HepG2 (cell line): ENCODE measurements around the gene GNG12. TPM values are rescaled to one million over a fixed set of nuclear protein-coding genes. Genes with fewer than 3 reads are reported as not detected.

Experiments
- CREB1 ChIP-seq, 2 experiments: fragments of 450-650 bp in 1 of 2; IDR thresholded peaks; 2 replicates each; pipeline ENCODE4 v1.6.1; 2016 to 2017; ENCODE audit warnings: control low read depth in 1 of 2, mild to moderate bottlenecking in 1 of 2, missing compliant biosample characterization in 1 of 2, missing genetic modification characterization in 1 of 2
- DPF2 ChIP-seq: sonication (generic); formaldehyde crosslinking; IDR thresholded peaks from 2 replicates; pipeline ENCODE4 v1.4.0; 2020; ENCODE audit warnings: mild to moderate bottlenecking, low read depth, missing genetic modification reagents, borderline replicate concordance
- ETS1 ChIP-seq: sonication (generic); formaldehyde crosslinking; IDR thresholded peaks from 2 replicates; pipeline ENCODE4 v1.4.0; 2020; ENCODE audit warnings: missing genetic modification reagents
- GABPA ChIP-seq, 2 experiments: IDR thresholded peaks; 2 replicates each; pipeline ENCODE4 v1.6.1; 2011 to 2016; ENCODE audit warnings: low read depth in 2 of 2, low read length in 1 of 2, missing biosample characterization in 1 of 2, missing genetic modification characterization in 1 of 2
- KLF13 ChIP-seq: sonication (generic); formaldehyde crosslinking; IDR thresholded peaks from 2 replicates; pipeline ENCODE4 v1.4.0; 2020; ENCODE audit warnings: mild to moderate bottlenecking, missing genetic modification reagents
- MEF2D ChIP-seq: sonication (generic); formaldehyde crosslinking; IDR thresholded peaks from 2 replicates; pipeline ENCODE4 v1.5.1; 2020; ENCODE audit warnings: mild to moderate bottlenecking, missing genetic modification reagents
- PHF5A ChIP-seq: IDR thresholded peaks from one replicate; pipeline ENCODE4 v1.6.1; 2018; ENCODE audit warnings: low read depth, missing genetic modification reagents; ENCODE audit not compliant: unreplicated experiment
- PRMT3 ChIP-seq: sonication (generic); formaldehyde crosslinking; IDR thresholded peaks from 2 replicates; pipeline ENCODE4 v1.8.1; 2022; ENCODE audit warnings: low read depth, mild to moderate bottlenecking, moderate library complexity, missing genetic modification reagents, borderline replicate concordance
- RXRB ChIP-seq: IDR thresholded peaks from 2 replicates; pipeline ENCODE4 v1.6.1; 2016; ENCODE audit warnings: borderline replicate concordance, missing genetic modification reagents, missing compliant biosample characterization
- XBP1 ChIP-seq: sonication (generic); formaldehyde crosslinking; IDR thresholded peaks from 2 replicates; pipeline ENCODE4 v1.5.0; 2020; ENCODE audit warnings: missing genetic modification reagents
- ZNF10 ChIP-seq: sonication (generic); formaldehyde crosslinking; IDR thresholded peaks from 2 replicates; pipeline ENCODE4 v1.4.0; 2020; ENCODE audit warnings: mild to moderate bottlenecking, low read depth, missing genetic modification reagents, borderline replicate concordance
- ZNF3 ChIP-seq: IDR thresholded peaks from 2 replicates; pipeline ENCODE4 v1.7.0; 2017; ENCODE audit warnings: inconsistent platforms
- ZNF317 ChIP-seq: sonication (generic); formaldehyde crosslinking; IDR thresholded peaks from 2 replicates; pipeline ENCODE4 v1.5.0; 2020; ENCODE audit warnings: mild to moderate bottlenecking, missing genetic modification reagents
- ZNF367 ChIP-seq: sonication (generic); formaldehyde crosslinking; IDR thresholded peaks from 2 replicates; pipeline ENCODE4 v1.4.0; 2020; ENCODE audit warnings: missing genetic modification reagents, borderline replicate concordance
- ZNF484 ChIP-seq: sonication (generic); formaldehyde crosslinking; IDR thresholded peaks from 2 replicates; pipeline ENCODE4 v1.5.1; 2020; ENCODE audit warnings: mild to moderate bottlenecking, low read depth, missing genetic modification reagents, borderline replicate concordance
- ZSCAN30 ChIP-seq: sonication (generic); formaldehyde crosslinking; IDR thresholded peaks from 2 replicates; pipeline ENCODE4 v1.5.0; 2020; ENCODE audit warnings: mild to moderate bottlenecking, missing genetic modification reagents
- polyA plus RNA-seq, 8 experiments: library from polyadenylated mRNA; depleted of rRNA in 3 of 8; stranded (reverse) in 7 of 8; unstranded in 1 of 8; fragments of >200 nt; fragmentation: Illumina TruSeq in 4 of 8; extraction: Trizol in 4 of 8; gene quantifications; 2 replicates each; pipeline versions ENCODE4 v1.2.1 to v1.2.3, GENCODE V29; 2011 to 2016; ENCODE audit warnings: low read depth in 4 of 8, missing spikeins in 1 of 8, mixed read lengths in 1 of 8; ENCODE audit not compliant: insufficient read depth in 1 of 8
- total RNA-seq, 5 experiments: library from RNA; depleted of rRNA; stranded (reverse); fragments of >200 nt; fragmentation: Illumina TruSeq; extraction: Trizol; gene quantifications; 2 replicates each; pipeline ENCODE4 v1.2.3, GENCODE V29; 2016; ENCODE audit warnings: low read depth in 1 of 5
- TF ChIP-seq, protein P1 (sequence below): sonication (generic); formaldehyde crosslinking; IDR thresholded peaks from 2 replicates; pipeline ENCODE4 v1.8.0; 2022; ENCODE audit warnings: mild to moderate bottlenecking, missing genetic modification reagents, moderate library complexity
- TF ChIP-seq, protein P2 (sequence below): sonication (generic); formaldehyde crosslinking; IDR thresholded peaks from 2 replicates; pipeline ENCODE4 v1.5.1; 2020; ENCODE audit warnings: mild to moderate bottlenecking, missing genetic modification reagents, borderline replicate concordance
- TF ChIP-seq, protein P3 (sequence below): sonication (generic); formaldehyde crosslinking; IDR thresholded peaks from 2 replicates; pipeline ENCODE4 v1.4.0; 2020; ENCODE audit warnings: missing genetic modification reagents, mild to moderate bottlenecking, borderline replicate concordance

The GNG12 gene
- total and polyA plus RNA-seq, 2 of the 13 experiments (the other 11 are each of a cell fraction or from before 2014, with no cell fraction given) = 0.11 TPM

DNA sequence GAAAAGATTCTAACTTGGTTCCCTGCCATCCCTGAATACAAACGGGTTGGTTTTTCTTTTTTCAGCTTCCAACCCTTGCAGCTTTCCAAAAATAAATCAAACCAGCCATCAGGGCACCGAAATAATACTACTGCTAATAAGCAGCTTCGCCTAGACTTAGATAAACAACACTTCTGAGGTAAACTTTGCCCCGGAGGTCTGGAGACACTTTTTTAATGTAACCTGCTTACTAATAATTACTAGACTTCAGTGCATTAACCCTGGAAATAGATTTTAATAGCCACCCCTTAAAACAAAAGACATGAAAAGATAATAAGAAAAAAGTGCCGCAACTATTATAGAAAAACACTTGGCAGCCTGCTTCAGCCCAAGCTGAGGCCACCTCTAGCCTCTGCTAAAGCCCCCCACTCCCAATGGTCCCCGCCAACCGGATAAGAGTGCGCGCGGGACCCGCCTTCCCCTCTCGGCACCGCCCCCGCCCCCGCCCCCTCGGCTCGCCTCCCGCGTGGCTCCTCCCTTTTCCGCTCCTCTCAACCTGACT lies 148.7 kb downstream of the GNG12 start (continued):
- no peak for TF ChIP-seq XBP1 (CRISPR knock-in tag)
- TF ChIP-seq ZNF317 (CRISPR knock-in tag) = no peak
- no peak for TF ChIP-seq CREB1 (IDR thresholded peaks at IDR 0.05)
- no peak; the same call in 1 of the 2 replicates for TF ChIP-seq CREB1 (CRISPR knock-in tag; IDR thresholded peaks at IDR 0.05)
- no peak for TF ChIP-seq GABPA (IDR thresholded peaks at IDR 0.05; ENCODE audit: low read depth, low read length)
- peak; percentile 29 for TF ChIP-seq GABPA (CRISPR knock-in tag; IDR thresholded peaks at IDR 0.05; ENCODE audit: low read depth)
- no peak for TF ChIP-seq ZNF484 (CRISPR knock-in tag)
- no peak for TF ChIP-seq ZNF10 (CRISPR knock-in tag)
- TF ChIP-seq, protein P1, sequence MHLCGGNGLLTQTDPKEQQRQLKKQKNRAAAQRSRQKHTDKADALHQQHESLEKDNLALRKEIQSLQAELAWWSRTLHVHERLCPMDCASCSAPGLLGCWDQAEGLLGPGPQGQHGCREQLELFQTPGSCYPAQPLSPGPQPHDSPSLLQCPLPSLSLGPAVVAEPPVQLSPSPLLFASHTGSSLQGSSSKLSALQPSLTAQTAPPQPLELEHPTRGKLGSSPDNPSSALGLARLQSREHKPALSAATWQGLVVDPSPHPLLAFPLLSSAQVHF = no peak
- TF ChIP-seq ETS1 (CRISPR knock-in tag) = no peak
- no peak for TF ChIP-seq RXRB
- TF ChIP-seq, protein P2, sequence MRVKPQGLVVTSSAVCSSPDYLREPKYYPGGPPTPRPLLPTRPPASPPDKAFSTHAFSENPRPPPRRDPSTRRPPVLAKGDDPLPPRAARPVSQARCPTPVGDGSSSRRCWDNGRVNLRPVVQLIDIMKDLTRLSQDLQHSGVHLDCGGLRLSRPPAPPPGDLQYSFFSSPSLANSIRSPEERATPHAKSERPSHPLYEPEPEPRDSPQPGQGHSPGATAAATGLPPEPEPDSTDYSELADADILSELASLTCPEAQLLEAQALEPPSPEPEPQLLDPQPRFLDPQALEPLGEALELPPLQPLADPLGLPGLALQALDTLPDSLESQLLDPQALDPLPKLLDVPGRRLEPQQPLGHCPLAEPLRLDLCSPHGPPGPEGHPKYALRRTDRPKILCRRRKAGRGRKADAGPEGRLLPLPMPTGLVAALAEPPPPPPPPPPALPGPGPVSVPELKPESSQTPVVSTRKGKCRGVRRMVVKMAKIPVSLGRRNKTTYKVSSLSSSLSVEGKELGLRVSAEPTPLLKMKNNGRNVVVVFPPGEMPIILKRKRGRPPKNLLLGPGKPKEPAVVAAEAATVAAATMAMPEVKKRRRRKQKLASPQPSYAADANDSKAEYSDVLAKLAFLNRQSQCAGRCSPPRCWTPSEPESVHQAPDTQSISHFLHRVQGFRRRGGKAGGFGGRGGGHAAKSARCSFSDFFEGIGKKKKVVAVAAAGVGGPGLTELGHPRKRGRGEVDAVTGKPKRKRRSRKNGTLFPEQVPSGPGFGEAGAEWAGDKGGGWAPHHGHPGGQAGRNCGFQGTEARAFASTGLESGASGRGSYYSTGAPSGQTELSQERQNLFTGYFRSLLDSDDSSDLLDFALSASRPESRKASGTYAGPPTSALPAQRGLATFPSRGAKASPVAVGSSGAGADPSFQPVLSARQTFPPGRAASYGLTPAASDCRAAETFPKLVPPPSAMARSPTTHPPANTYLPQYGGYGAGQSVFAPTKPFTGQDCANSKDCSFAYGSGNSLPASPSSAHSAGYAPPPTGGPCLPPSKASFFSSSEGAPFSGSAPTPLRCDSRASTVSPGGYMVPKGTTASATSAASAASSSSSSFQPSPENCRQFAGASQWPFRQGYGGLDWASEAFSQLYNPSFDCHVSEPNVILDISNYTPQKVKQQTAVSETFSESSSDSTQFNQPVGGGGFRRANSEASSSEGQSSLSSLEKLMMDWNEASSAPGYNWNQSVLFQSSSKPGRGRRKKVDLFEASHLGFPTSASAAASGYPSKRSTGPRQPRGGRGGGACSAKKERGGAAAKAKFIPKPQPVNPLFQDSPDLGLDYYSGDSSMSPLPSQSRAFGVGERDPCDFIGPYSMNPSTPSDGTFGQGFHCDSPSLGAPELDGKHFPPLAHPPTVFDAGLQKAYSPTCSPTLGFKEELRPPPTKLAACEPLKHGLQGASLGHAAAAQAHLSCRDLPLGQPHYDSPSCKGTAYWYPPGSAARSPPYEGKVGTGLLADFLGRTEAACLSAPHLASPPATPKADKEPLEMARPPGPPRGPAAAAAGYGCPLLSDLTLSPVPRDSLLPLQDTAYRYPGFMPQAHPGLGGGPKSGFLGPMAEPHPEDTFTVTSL (CRISPR knock-in tag) = no peak
- TF ChIP-seq KLF13 (CRISPR knock-in tag) = no peak
- no peak for TF ChIP-seq ZNF3 (CRISPR knock-in tag)
- no peak for TF ChIP-seq ZNF367 (CRISPR knock-in tag)
- TF ChIP-seq, protein P3, sequence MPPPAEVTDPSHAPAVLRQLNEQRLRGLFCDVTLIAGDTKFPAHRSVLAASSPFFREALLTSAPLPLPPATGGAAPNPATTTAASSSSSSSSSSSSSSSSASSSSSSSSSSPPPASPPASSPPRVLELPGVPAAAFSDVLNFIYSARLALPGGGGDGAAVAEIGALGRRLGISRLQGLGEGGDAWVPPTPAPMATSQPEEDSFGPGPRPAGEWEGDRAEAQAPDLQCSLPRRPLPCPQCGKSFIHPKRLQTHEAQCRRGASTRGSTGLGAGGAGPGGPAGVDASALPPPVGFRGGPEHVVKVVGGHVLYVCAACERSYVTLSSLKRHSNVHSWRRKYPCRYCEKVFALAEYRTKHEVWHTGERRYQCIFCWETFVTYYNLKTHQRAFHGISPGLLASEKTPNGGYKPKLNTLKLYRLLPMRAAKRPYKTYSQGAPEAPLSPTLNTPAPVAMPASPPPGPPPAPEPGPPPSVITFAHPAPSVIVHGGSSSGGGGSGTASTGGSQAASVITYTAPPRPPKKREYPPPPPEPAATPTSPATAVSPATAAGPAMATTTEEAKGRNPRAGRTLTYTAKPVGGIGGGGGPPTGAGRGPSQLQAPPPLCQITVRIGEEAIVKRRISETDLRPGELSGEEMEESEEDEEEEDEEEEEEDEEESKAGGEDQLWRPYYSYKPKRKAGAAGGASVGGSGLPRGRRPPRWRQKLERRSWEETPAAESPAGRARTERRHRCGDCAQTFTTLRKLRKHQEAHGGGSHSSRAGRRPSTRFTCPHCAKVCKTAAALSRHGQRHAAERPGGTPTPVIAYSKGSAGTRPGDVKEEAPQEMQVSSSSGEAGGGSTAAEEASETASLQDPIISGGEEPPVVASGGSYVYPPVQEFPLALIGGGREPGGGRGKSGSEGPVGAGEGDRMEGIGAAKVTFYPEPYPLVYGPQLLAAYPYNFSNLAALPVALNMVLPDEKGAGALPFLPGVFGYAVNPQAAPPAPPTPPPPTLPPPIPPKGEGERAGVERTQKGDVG = no peak
- TF ChIP-seq ZSCAN30 (CRISPR knock-in tag) = no peak
- TF ChIP-seq PRMT3 (CRISPR knock-in tag) = no peak
- 0 out of 2 replicates have a peak, but pooled peaks have one; percentile 3 for TF ChIP-seq MEF2D (CRISPR knock-in tag)
- TF ChIP-seq PHF5A (CRISPR knock-in tag) = no peak
- TF ChIP-seq DPF2 = no peak
